ENCODE results near the gene DIP2C. TPM values are rescaled to one million over a fixed set of nuclear protein-coding genes. Genes with fewer than 3 reads are reported as not detected.
A peak's percentile ranks its signal among the peaks of the same experiment; 100 is the strongest.
"Not testable (repeated sequence)": the region's sequence is repeated elsewhere in the genome, so short reads cannot be mapped to it uniquely, and the experiment has no call there.

Gene DIP2C
- total RNA-seq, 1 experiment from 2014 or later, result 10.7 TPM

GRCh38 chr10:712575-712974 is 23.1 kb upstream of the DIP2C start:
- DNase-seq, result no peak
- Histone ChIP-seq H3K4me3 (no peak overlapping the region), H3K36me3 (no peaks in the 10 kb centered on the region), H3K27me3 (peaks cover 7% of the 10 kb centered on the region; the same call in 1 of the 2 replicates), H3K9me3 (peaks cover 7% of the 10 kb centered on the region; the same call in 1 of the 2 replicates)

GRCh38 chr10:712089-712488 is 22.6 kb upstream of the DIP2C start:
- H3K36me3 ChIP-seq, result no peaks in the 10 kb centered on the region
- H3K9me3 ChIP-seq, result peaks cover 7% of the 10 kb centered on the region; the same call in 1 of the 2 replicates
- peaks cover 11% of the 10 kb centered on the region; the same call in 1 of the 2 replicates for H3K27me3 ChIP-seq
- H3K4me3 ChIP-seq, result no peak overlapping the region
- DNase-seq, result no peak

GRCh38 chr10:707861-708260 is 18.4 kb upstream of the DIP2C start:
- Histone ChIP-seq H3K36me3 (no peaks in the 10 kb centered on the region), H3K9me3 (peaks cover 6% of the 10 kb centered on the region; the same call in 1 of the 2 replicates), H3K27me3 (peaks cover 23% of the 10 kb centered on the region), H3K4me3 (no peak overlapping the region)
- no peak for DNase-seq

GRCh38 chr10:707456-707855 is 18.0 kb upstream of the DIP2C start:
- no peaks in the 10 kb centered on the region for H3K36me3 ChIP-seq
- peaks cover 27% of the 10 kb centered on the region for H3K27me3 ChIP-seq
- H3K4me3 ChIP-seq, result no peak overlapping the region
- no peak for DNase-seq
- H3K9me3 ChIP-seq, result peaks cover 7% of the 10 kb centered on the region; the same call in 1 of the 2 replicates

GRCh38 chr10:703118-703517 is 13.7 kb upstream of the DIP2C start:
- H3K36me3 ChIP-seq, result no peaks in the 10 kb centered on the region
- DNase-seq, result no peak
- peaks cover 7% of the 10 kb centered on the region; the same call in 1 of the 2 replicates for H3K9me3 ChIP-seq
- peaks cover 36% of the 10 kb centered on the region for H3K27me3 ChIP-seq
- no peak overlapping the region for H3K4me3 ChIP-seq

- H3K9me3 ChIP-seq, H3K36me3 ChIP-seq, H3K4me3 ChIP-seq, DNase-seq: not testable (repeated sequence)
- peaks cover 21% of the 10 kb centered on the region for H3K27me3 ChIP-seq
These were observed 10.7 kb upstream of the DIP2C start for GRCh38 chr10:700183-700582.

- no peaks in the 10 kb centered on the region for H3K36me3 ChIP-seq
- H3K9me3 ChIP-seq, result no peaks in the 10 kb centered on the region
- H3K27me3 ChIP-seq, result peaks cover 14% of the 10 kb centered on the region
- no peak for DNase-seq
- H3K4me3 ChIP-seq, result no peak overlapping the region
These were observed 7.8 kb upstream of the DIP2C start for GRCh38 chr10:697097-697875.

GRCh38 chr10:695396-695795 is 5.9 kb upstream of the DIP2C start:
- H3K4me3 ChIP-seq, result no peak overlapping the region
- H3K36me3 ChIP-seq, result no peaks in the 10 kb centered on the region
- H3K27me3 ChIP-seq, result no peaks in the 10 kb centered on the region
- DNase-seq, result no peak
- H3K9me3 ChIP-seq, result no peaks in the 10 kb centered on the region

GRCh38 chr10:693506-693905 is 4.0 kb upstream of the DIP2C start:
- Histone ChIP-seq H3K4me3 (no peak overlapping the region), H3K27me3 (no peaks in the 10 kb centered on the region), H3K9me3 (no peaks in the 10 kb centered on the region), H3K36me3 (no peaks in the 10 kb centered on the region)
- peak; percentile 26 for DNase-seq

- Histone ChIP-seq H3K36me3 (no peaks in the 10 kb centered on the region; the same call in 1 of the 2 replicates), H3K4me3 (no peak overlapping the region)
These were observed 3.3 kb upstream of the DIP2C start for GRCh38 chr10:692682-693351.

GRCh38 chr10:691216-691615 is 1.7 kb upstream of the DIP2C start:
- no peak overlapping the region for H3K4me3 ChIP-seq
- H3K27me3 ChIP-seq, result no peaks in the 10 kb centered on the region
- H3K36me3 ChIP-seq, result peaks cover 7% of the 10 kb centered on the region; the same call in 1 of the 2 replicates
- DNase-seq, result no peak
- no peaks in the 10 kb centered on the region for H3K9me3 ChIP-seq

More at GRCh38 chr10:692682-693351, 3.3 kb upstream of the DIP2C start:
- DNase-seq, result no peak
- Histone ChIP-seq H3K27me3 (no peaks in the 10 kb centered on the region), H3K9me3 (no peaks in the 10 kb centered on the region)

GRCh38 chr10:690372-691161 is 1.1 kb upstream of the DIP2C start:
- no peaks in the 10 kb centered on the region for H3K27me3 ChIP-seq
- H3K4me3 ChIP-seq, result peak overlapping the region; percentile 51
- DNase-seq, result no peak
- H3K9me3 ChIP-seq, result no peaks in the 10 kb centered on the region
- peaks cover 7% of the 10 kb centered on the region; the same call in 1 of the 2 replicates for H3K36me3 ChIP-seq

- H3K36me3 ChIP-seq, result peaks cover 7% of the 10 kb centered on the region; the same call in 1 of the 2 replicates
- no peaks in the 10 kb centered on the region for H3K9me3 ChIP-seq
- no peak for DNase-seq
- no peaks in the 10 kb centered on the region for H3K27me3 ChIP-seq
- H3K4me3 ChIP-seq, result peak overlapping the region; percentile 92
These were observed 382 bp downstream of the DIP2C start for GRCh38 chr10:689121-689451.

GRCh38 chr10:688312-689120 is 952 bp downstream of the DIP2C start:
- H3K4me3 ChIP-seq, result peak overlapping the region; percentile 92
- DNase-seq, result peak; percentile 43

GRCh38 chr10:687583-688311 is 1.7 kb downstream of the DIP2C start:
- Histone ChIP-seq H3K4me3 (peak overlapping the region; percentile 92), H3K36me3 (peaks cover 7% of the 10 kb centered on the region; the same call in 1 of the 2 replicates), H3K27me3 (no peaks in the 10 kb centered on the region), H3K9me3 (no peaks in the 10 kb centered on the region)
- DNase-seq, result no peak

More at GRCh38 chr10:688312-689120, 952 bp downstream of the DIP2C start:
- Histone ChIP-seq H3K36me3 (peaks cover 7% of the 10 kb centered on the region; the same call in 1 of the 2 replicates), H3K9me3 (no peaks in the 10 kb centered on the region), H3K27me3 (no peaks in the 10 kb centered on the region)

Data from MG63 (cell line).